NCI-H510A treated with DMSO at 0.1 percent for 48 hours (cell line): ENCODE results near the gene MLXIP.
A peak's percentile ranks its signal among the peaks of the same experiment; 100 is the strongest.
"Not testable (repeated sequence)": the region's sequence is repeated elsewhere in the genome, so short reads cannot be mapped to it uniquely, and the experiment has no call there.

Experiments used
- DNase-seq: peaks from one replicate; lab custom pipeline; 2025; lab: John Stamatoyannopoulos, UW

The MLXIP gene

DNA sequence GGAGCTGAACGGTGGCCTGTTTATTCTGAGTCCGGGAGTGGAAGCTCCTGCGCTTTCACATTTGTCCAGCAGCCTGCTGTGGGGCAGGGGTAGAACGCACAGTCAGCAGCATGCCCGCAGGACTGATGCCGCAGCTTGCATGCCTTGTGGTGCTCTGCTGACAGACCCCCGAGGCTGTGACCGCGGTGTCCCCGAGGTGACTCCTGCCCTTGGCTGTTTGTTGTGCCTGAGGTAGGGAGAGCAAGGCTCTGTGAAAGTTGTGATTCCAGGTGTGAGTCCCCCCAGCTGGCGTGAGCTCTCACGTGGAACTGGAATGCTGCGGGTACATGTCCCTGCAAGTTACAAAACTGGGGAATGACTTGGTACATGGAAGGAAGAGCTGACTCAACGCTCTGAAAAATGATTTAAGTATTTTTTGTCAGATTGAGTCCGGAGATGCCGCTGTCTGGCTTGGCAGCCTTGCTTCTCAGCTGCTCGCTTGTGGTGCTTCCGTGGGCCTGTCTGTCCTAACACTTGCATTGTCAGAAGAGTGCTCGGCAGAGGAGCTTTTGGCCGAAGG, 18.1 kb downstream of the MLXIP start:
- DNase-seq: no peak

GRCh38 chr12:122097584-122097926, 19.0 kb downstream of the MLXIP start:
- no peak for DNase-seq

- peak; percentile 85 for DNase-seq
Measured at GRCh38 chr12:122097927-122098756, 19.6 kb downstream of the MLXIP start.

DNA sequence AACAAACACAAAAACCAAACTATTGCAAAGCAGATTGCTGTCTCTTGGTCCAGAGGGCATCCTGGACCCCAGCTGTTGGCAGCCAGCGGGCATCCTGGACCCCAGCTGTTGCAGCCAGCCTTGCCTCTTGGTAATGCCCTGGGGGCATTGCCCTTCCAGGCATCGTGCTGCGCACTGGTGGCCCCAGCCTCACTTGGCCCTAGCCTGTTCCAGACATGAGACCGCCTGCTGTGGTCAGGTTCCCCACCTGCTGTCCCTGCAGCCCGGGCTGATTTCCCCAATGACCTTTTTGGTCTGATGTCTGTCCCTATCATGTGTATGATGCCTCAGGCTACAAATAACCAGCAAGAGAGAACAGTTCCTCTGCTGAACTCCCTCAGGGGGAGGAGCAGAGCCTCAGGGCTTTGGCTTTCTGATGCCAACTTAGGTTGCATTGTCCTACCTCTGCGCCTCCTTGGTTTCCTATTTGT, 20.8 kb downstream of the MLXIP start:
- no peak for DNase-seq

DNA sequence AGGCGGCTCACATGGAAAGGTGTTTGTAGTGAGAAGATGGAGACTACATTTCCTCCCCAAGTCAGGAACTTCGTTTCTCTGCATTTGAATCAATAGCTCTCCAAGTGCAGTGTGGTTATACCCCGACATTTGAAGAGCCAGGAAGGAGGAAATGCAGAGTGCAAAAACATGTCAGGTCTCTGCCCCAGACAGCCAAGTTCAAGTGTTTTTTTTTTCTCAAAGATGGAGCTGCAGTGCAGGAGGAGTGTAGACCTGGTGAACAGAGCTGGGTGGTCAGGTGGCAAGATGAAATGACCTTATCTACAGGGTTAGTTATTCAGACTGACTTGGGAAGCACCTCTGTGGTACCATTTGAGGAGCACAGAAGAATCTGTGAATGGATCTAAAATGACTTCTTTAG, 21.3 kb downstream of the MLXIP start:
- peak; percentile 25 for DNase-seq

- DNase-seq: no peak
Measured at GRCh38 chr12:122100568-122100967, 22.0 kb downstream of the MLXIP start.

- no peak for DNase-seq
Measured at GRCh38 chr12:122102331-122102730, 23.8 kb downstream of the MLXIP start.

- no peak for DNase-seq
Measured at GRCh38 chr12:122104844-122105243, 26.3 kb downstream of the MLXIP start.

DNA sequence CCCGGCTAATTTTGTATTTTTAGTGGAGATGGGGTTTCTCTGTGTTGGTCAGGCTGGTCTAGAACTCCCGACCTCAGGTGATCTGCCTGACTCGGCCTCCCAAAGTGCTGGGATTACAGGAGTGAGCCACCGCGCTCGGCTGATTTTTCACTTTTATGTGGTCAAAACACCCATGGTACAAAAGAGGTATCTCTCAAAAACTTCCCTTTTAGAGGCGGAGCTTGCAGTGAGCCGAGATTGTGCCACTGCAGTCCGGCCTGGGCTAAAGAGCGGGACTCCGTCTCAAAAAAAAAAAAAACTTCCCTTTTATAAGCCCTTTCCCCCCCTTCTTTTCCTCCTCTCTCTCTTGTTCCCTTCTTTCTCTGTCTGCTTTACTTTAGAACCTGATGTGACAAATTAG, 26.9 kb downstream of the MLXIP start:
- DNase-seq: not testable (repeated sequence)

DNA sequence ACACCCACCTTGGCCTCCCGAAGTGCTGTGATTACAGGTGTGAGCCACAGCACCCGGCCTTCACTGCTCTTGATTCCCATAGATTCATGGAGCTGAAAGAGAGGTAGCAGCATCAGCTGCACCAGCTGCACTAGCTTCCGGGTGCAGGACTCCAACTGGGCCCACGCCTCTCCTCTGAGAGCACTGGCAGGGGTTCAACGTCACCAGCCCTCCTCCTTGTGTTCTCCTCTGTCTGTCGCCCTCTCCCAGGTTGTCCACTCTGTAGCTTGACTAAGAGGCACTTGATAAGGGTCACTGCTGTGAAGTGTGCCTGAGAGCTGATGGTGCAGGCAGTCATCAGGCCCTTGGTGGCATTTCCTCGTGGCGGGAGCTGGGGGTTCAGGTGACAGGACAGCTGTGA, 28.3 kb downstream of the MLXIP start:
- peak; percentile 97 for DNase-seq

DNA sequence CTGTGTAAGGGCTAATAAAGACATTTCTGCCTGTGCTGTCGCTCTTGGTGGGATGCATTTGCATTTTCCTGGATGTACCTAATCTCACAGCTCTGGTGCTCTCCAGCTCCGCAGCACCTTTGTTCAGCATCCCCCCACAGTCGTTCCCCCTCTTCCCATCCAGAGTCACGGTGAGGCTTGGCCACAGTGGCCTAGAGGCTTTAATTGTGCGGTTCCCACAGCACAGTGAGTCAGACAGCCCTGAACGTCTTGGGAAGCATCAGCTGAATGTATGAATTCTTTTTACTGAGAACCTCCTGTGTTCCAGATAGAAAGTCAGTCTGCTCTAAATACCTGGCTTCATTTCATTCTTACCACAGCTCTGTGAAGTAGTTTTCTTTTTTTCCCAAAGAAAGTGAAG, 28.7 kb downstream of the MLXIP start:
- no peak for DNase-seq

DNA sequence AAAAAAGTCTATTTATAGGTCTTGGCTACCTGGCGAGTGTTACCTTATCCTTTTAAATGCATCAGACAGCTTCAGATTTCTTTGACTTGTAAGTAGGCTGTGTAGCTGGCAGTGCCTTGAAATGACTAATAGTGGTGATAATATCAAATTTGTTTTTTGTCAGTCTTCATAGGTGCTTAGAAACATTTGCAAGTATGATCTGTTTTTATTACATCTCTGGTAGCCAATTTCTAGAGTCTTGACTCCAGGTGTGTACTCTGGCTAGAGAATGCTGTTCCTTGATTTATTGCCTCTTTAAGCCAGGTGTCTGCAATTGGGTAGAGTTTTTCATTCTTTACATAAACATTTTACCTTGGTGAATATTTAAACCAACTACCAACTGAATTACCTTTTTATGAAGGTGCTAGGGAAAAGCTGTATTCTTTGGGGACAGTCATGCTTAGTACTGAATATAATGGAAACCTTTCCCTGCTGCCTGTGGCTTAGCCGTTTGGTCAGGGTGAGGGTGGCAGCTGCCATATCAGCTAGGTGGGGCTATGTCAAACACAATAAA, 32.6 kb downstream of the MLXIP start:
- peak; percentile 92 for DNase-seq

- peak; percentile 63 for DNase-seq
Measured at GRCh38 chr12:122116707-122117535, 38.4 kb downstream of the MLXIP start.

DNA sequence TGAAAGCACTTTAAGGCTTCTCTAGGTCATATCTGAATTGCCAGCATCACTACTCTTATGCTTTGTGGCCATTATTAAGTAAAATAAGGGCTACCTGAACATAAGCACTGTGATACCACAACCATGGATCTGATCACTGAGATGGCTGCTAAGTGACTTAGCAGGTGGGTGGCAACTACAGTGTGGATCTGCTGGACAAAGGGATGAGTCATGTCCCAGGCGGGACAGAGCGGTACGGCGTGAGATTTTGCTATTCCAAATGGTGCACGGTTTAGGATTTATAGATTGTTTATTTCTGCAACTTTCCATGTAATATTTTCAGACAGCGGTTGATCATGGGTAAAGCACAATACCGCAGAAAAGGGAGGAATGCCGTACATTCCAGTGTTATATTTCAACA, 39.4 kb downstream of the MLXIP start:
- no peak for DNase-seq

DNA sequence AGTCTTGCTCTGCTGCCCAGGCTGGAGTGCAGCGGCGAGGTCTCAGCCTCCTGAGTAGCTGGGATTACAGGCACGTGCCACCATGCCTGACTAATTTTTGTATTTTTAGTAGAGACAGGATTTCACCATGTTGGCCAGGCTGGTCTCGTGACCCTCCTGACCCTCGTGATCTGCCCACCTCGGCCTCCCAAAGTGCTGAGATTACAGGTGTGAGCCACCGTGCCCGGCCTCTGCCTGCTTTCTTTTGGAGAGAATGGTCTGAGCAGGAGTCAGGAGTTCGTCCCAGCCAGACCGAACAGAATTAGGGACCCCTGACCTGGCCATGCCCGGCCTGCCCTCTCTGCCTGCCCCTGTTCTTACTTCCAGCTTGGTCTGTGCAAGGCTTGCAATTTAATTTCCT, 42.8 kb downstream of the MLXIP start:
- not testable (repeated sequence) for DNase-seq

DNA sequence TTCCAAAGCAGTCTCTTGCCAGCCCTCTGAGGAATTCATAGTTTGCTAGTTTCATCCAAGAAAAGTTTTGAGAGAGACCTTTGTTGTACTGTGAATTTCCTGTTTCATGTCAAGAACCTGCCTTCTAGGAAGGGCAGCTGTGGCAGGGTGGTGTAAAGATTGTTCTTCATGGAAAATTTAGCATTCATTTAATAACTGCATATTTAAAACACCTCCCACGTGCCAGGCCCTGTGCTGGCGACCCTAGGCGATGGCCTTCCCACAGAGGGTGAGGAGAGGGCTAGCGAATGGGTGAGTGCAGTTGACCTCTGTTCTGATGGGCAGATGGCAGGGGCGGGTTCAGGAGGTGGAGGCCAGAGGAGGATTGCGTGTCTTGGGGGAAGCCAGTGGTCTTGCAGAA, 43.2 kb downstream of the MLXIP start:
- no peak for DNase-seq

DNA sequence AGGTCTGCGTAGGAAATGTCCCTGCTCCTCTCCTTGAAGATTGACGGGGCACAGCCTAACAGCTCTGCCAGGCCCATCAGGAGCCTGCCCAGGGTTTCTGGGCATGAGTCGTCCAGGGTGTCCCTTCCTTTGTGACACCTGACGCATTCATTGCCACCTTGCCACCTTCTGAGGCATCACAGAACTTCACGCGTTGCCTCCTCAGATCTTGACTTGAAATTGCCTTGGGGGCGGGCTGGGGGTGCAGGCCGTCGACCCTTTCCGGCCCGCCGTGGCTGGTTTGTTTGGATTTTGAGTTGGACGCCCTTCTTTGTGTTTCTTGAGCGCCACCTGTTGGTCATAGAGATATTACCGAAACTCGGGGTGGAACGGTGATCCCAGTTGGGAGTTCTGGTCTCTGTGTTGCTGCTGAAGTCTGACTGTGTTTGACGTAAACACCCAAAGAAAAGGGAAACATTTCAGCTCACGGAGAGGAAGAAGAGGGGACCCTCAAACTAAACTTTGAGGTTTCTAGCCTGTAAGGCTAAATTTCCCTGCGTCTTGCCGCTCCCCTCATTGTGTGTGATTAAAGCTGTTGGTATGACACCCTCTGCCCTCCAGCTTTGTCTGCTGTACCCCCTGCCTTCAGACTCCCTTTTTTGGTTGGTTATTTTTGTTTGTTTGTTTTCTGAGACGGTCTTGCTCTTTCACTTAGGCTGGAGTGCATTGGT, 44.6 kb downstream of the MLXIP start:
- DNase-seq: peak; percentile 68

DNA sequence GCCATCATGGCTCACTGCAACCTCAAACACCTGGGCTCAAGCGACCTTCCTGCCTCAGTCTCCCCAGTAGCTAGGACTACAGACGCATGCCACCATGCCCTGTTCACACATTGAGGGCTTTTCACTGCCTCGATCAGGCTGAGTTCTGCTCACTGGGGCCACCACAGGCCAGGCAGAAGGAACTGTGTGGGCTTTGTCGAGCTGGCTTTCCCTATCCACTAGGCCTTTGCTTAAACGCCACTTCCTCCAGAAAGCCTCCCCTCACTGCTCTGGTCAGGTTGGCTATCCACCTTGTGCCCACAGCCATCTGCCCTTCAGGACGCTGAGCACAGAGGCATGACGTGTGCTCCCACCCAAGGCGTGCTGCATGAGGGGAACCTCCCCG, 45.2 kb downstream of the MLXIP start:
- no peak for DNase-seq

- no peak for DNase-seq
Measured at GRCh38 chr12:122124370-122124769, 45.8 kb downstream of the MLXIP start.

DNA sequence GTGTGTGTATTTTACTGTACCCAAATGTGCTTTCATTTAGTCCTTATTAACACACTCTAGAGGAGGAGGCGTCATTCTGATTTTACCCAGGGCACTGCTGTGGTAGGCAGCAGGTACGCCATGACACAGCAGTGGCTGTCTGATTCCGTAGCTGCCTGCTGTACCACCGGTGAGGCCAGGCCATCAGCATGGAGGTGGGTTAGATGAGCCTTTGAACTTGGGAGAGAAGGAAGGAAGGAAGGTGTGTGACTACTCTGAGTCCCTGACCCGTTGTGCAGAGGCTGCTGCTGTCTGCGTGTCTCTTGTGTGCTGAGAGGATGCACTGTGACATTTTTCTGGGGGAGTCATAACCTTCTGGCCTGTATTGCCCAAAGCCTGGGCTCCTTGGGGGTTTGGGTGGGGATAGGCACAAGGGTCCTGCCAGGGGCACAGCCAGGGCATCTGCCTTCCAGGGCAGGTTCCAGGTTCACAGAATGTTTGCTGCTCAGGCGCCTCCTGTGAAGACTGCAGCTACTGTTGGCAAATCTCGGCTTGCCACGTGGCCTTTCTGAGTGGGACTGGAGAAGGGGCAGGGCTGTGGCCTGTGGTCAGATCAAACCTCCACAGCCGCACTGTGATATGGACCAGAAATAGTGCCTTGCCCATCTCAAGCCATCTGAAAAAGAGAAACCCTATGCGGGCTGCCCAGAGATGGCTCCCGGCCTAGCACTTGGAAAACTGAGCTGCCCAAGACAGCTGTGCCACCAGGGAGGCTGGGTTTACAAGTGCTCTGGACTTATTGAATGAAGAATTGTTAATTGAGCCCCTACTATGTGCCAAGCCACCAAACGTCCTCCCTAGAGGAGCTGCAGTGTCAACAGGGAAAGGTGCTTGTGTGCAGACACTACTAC, 47.1 kb downstream of the MLXIP start:
- no peak for DNase-seq

GRCh38 chr12:122126342-122126635, 47.7 kb downstream of the MLXIP start:
- DNase-seq: no peak
